Activated CD4-positive, CD25-positive, alpha-beta regulatory T cell treated with anti-CD3 and anti-CD28 coated beads, Interleukin-2, amount 50 U/mL, for 72 hours (primary cell): Measurements from ENCODE around the gene AP1G1.
"Not testable (repeated sequence)": the region's sequence is repeated elsewhere in the genome, so short reads cannot be mapped to it uniquely, and the experiment has no call there.

Source experiments
- DNase-seq: peaks from one replicate; pipeline ENCODE4 v3.0.0; 2021

The AP1G1 gene

DNA sequence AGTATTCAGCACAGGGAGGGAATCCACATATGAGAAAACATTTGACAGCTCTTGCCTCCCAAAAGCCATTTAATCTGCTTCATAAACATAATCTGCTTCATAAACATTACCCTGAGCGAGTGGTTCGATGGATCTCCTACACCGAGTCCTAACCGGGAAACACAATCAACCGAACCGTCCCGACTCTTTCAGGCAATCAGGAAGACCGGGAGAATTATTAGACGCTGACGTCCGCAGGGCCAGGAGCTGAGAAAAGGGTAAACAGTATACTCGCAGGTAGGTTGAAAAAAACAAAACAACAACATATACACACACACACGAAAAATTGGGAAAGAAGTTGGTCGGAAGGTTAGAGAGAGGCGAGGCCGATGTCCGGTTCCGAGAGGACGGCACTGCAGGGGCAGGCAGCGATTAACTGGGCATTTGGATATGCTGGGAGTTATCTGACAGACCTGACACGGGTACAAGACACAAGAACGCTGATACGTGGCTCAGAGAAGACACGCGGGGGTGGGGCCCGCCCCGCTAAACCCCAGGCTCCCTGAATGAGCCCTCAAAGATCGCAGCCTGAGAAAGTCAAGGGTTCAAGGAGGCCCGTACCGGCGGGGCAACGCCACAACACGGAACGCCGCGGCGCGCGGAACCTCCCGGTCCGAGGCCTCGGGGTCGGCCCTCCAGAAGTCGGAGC is 585 bp downstream of the AP1G1 start:
- DNase-seq = peak; percentile 68

DNA sequence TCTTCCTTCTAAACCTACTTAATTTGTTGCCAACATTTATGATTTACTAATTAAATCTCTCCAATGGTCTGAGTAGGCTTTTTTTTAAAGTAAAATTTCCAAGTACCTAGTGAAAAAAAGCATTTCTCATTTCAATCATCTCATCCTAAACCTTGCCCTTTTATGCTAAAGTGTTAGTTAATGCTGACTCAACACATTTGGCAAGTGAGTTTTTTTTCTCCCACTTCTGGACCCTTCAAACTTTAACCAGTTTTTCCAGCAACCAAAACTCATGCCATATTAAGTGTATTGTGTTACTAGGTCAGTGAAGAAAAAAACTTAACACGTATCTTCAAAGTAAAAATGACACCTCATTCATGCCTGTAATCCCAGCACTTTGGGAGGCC is 5.3 kb downstream of the AP1G1 start:
- DNase-seq = no peak

DNA sequence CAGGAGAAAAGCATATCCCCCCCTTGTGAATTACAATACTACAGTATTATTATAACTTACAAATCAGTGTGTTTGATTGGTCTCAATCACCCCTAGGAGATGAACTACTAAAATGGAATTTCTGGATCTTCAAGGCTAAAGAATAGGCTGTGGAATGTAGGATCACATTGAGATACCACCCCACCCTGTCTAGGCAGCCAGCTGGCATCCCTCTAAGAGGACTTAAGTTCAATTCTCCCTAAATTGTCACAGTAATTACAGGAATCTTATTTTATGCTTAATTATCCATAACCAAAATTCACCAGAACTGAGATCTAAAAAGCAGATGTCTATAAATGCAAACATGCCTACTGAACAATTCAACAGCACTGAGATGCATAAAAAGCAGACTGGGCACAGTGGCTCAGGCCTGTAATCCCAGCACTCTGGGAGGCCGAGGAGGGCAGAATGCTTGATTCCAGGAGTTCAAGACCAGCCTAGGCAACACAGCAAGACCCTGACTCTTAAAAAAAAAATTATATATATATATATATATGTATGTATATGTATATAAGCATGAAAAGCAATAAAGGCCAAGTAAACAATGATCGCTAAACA is 12.0 kb downstream of the AP1G1 start:
- no peak for DNase-seq

DNA sequence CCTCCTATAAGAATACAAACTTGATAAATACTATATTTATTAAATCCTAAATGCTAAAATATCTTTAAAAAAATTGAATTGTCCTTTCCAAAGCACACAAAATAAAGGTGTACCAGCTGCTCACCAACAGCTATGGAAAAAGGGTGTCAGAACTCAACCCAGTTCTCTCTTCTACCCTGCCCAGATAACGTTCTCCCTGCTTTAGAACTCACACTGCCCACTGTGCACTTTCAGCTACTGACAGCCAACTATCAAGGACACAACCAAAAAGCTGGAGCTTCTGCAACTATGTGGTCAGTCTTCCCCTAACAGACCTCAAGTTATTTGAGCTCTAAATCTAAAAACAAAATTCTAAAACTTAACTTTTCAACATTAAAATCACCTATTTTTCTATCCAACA is 13.7 kb downstream of the AP1G1 start:
- DNase-seq = no peak

DNA sequence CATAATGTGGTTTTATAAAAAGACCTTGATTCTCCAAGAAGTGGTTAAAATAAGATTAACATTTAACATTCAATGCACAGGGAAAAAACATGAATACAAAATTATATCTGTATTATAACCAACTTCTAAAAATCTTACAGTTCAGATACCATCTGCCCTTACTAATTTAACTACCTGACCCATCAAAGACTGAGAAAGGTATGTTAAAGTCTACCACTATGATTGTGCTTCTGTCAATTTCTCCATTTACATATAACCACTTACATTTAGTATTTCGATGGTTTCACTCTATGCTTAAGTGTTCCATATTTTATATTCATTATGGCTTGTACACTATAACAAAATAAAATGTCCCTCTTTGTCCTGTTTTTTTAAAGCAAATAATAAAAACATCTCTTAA is 14.6 kb downstream of the AP1G1 start:
- no peak for DNase-seq

DNA sequence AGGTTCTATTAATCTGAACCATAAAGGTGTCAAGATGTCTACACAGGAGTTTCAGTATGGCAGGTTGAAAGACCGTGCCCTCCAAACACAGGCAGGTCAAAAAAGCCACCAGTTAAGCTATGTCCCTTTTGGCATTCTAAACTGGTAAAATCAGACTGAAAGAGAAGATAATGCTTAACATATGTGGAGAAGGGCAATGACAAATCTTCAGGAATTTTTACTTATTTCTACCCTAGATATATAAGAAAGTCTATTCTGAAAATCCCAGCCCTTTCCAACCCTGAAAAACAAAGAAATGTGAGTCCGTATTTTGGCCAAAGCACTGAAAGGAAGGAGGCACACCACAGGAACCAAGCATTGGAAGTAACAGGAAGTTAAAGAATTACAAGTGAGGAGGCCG is 16.5 kb downstream of the AP1G1 start:
- DNase-seq = no peak

DNA sequence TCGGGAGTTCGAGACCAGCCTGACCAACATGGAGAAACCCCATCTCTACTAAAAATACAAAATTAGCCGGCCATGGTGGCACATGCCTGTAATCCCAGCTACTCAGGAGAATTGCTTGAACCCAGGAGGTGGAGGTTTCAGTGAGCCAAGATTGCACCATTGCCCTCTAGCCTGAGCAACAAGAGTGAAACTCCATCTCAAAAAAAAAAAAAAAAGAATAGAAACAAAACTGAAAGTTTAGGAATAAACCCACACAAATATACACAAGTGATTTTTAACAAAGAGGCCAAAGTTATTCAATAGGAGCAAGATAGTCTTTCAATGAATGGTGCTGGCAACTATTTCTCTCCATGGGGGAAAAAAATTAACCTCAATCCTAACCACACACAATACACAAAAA is 18.3 kb downstream of the AP1G1 start:
- DNase-seq = not testable (repeated sequence)

DNA sequence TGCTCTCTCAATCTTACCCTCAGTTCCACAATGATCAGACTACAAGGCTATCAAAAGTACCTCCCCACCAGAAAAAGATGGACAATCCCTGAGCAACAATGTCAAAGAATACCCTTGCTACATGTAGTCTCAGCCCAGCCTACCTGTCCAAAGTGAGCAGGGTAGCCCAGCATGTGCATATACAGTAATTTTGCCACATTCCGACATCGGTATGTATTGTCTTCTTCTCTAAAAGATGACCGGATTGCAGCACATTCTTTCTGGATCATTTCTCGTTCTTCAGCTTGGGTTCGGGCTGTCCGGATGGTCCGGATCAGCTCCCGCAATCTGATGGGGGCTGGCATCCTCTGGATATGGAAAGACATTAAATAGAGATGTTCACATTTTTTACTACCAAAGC is 19.5 kb downstream of the AP1G1 start:
- DNase-seq = no peak

DNA sequence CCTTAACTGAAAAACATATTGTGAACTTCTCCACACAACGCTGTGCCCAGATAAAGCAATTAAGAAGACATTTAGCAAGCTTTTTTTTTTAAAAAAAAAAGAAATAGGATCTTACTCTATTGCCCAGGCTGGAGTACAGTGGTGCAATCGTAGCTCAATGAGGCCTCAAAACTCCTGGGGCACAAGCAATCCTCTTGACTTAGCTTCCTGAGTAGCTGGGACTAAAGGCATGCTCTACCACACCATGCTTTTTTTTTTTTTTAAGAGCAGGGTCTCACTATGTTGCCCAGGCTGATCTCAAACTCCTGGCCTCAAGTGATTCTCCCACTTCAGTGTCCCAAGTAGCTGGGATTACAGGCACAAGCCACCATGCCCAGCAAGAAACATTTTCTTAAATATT is 20.1 kb downstream of the AP1G1 start:
- no peak for DNase-seq

DNA sequence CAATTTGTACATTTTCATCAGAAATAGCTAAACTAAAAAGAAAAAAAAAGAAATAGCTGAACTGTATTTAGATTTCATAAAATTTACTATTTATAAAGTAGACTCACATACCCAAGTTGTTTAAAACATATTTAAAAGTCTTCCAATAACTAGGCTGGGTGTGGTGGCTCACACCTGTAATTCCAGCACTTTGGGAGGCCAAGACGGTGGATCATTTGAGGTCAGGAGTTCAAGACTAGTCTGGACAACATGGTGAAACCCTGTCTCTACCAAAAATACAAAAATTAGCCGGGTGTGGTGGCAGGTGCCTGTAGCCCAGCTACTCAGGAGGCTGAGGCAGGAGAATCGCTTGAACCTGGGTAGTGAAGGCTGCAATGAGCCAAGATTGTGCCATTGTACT is 23.5 kb downstream of the AP1G1 start:
- DNase-seq = not testable (repeated sequence)

DNA sequence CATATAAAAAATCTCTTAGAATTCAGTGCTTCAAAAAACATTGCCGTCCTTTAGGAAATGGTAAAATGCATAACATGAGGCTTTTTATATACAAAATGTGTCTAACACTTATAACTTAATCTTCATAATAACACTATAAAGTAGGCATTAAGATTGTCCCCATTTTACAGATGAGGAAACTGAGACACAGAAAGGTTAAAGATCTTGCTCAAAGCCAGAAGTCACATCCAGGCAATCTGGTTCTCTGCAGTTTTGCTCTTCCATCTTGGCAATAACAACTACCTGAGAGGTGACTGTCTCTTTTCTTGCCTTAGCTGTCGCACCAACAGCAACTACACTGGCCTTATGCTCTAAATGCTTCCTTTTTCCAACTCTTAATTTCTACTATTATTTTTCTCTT is 24.5 kb downstream of the AP1G1 start:
- no peak for DNase-seq

DNA sequence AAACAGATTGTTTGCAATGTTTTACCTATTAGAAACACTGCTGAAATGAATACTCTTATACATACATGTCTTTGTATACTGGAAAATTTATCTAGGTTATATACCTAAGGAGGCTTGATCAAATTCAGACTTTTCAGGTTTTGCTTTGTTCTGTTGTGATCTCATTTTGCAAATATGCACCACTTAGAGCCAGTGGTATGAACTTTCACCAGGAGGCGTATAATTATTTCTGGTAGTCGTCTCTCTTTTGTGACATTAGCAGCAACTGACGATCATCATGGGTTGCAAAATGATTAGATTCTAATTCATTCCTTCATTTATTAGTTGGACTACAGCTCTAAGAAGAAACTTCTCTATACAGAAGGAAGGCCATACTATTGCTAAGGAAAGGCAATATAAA is 26.9 kb downstream of the AP1G1 start:
- no peak for DNase-seq

DNA sequence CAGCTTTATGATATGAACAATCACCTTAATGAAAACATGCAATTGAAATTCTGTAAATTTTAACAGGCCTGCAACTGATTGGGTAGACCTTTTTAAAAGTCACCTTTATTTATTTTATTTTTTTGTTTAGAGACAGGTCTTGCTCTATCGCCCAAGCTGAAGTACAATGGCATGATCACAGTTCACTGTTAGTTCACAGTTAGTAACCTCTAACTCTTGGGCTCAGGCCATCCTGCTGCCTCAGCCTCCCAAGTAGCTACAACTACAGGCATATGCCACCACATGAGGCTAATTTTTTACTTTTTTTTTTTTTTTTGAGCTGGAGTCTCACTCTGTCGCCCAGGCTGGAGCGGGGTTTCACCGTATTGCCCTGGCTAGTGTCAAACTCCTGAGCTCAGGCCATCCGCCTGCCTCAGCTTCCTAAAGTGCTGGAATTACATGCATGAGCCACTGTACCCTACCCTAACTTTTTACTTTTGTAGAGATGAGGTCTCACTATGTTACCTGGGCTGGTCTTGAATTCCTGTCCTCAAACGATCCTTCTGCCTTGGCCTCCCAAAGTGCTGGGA is 28.0 kb downstream of the AP1G1 start:
- DNase-seq = no peak

DNA sequence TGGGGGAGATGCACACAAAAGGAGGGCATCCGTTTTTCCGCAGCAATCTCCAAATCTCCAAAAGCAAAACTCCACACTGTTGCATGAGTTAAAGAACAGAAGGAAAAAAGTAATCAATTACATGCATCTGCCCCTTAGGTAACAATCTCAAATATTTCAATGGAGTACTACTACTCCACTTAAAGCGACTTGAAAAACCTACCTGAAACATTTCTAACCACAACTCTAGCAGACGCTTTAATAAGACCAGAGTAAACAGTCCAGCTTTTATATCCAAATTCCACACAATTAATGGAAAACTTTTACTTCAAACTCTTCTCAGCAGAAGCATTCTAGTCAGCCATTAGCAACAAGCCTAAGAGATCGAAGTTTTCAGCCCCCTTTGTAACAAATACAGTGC is 29.9 kb downstream of the AP1G1 start:
- DNase-seq = no peak

DNA sequence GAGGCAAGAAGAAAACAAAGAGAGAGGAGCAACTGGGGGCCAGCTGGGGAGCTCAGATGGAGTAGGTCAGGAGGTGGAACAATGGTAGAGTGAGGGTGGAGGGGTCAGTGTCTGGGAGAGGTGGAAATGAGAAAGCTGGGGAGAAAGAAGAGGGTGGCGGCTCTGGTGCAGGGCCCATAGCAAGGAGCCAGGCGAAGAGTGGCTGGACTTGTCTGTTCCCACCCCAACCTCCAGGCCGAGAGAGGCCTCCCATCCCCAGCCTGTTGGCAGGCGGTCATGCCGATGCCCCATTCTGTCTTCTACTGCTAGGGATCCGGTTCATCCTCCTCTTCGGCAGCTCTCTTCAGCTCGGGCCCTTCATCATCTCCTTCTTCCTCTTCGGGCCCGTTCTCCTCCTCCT is 31.3 kb downstream of the AP1G1 start:
- DNase-seq = no peak

DNA sequence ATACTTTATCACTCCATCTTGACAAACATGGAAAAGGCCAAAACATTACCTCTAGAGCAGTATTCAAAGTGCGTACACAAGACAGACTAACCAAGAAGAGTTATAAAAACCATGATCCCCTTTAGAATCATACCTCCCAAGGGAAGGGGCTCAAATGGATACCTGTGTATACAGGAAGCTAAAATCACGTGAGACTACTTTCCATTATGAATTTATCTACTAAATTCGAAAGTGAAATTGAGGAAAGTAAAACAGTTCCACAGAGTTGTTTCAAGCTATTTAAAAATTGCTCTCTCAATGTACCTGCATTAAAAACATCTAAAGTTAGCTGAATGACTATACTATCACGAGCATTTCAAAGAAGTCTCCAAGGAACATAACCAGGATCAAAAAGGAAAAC is 32.7 kb downstream of the AP1G1 start:
- no peak for DNase-seq

DNA sequence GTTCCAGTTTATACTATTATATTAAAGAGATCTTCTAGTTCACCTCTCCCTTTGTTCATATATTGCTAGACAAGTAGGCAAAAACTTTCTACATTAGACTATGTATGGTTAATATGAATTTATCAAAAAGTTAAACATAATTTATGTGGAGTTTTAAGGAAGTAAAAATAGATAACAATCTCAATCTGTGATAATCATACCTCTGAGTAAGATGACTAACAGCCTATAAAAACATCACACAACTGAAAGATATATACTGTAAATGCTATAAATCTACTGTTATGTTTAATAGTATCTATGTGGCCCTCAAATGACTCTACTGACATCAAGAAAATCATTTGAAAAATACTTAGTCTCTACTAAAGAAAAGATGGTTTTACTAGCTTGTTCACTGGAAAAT is 37.1 kb downstream of the AP1G1 start:
- DNase-seq = no peak

DNA sequence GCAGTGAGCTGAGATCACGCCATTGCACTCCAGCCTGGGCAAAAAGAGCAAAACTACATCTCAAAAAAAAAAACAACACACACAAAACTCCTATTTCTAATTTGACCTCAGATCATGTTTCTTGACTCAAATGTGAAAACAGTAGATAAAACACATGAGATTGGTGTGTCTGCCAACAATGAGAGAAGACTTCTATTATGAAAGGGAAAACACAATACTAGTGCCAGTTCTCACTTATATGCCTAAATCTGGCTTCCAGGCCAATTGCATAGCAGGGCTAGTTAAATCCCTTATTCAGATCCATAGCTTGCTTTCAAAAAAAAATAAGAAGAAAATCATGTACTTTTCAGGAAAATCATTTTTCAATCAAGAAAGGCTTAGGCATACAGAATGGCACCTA is 39.4 kb downstream of the AP1G1 start:
- no peak for DNase-seq

DNA sequence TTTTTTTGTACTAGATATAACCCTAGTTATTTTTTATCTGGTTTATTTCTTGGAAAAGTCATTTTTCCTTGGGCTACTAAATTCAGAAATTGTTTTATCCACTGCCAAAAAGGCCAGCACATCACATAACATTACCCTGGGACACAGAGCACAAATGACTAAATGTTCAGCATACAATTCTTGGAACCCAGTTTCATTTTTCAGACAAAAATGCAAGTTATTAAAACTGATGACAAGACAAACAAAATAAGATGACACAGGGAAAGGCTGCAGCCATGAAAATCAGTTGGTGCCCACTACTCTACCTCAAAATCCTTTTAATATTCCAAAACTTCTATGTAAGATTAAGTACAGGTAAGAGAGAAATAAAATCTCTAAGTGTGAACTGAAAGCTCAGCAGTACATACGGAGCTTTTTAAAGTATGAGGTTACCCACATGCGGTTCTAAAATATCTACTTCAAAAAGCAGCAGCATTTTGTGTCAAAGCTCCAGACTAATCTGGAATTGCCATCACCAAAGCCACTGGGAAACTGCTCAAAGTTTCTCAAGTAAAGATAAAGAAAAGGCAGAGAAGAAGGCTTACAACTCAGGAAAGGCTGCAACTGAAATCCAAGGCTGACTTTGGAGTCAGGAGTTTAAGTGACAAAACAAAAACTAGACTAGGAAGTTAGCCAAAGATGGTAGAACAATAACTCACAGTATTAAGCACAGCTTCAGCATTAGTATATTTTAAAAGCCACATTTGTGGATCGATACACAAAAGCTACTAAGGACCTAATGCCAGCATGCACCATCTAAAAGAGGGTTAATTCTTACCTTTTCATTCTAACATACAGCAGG is 41.4 kb downstream of the AP1G1 start:
- DNase-seq = no peak

DNA sequence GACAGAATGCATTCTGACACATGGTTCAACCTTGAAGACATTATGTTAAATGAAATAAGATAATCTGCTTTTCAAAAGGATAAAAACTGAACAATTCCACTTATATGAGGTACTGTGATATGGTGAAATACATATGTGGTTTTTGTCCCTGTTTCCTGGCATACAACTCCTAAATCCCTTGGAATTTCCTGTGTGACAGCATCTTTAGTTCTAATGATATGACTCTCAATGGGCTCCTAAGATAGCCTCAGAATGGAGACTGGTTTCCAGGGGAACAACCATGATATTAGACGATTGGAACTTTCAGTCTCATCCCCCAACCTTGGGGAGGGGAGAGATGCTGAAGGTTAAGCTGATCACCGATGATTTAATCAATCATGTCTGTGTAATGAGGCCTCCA is 46.4 kb downstream of the AP1G1 start:
- no peak for DNase-seq

DNA sequence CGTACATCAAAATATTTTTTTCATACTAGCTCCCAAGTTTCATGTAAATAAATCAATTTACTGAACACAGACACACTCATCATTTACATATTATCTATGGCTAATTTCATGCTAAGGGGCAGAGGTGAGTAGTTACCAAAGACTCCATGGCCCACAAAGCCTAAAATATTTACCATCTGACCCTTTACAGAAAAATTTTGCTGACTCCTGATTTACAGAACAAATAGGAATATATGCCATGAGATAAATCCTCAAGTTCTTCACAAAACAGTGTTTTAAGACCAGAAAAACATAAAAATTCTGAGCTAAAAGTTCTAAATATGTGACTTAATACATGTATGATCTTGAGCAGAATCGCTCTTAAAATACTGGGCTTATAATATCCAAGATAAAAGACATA is 47.5 kb downstream of the AP1G1 start:
- DNase-seq = no peak

DNA sequence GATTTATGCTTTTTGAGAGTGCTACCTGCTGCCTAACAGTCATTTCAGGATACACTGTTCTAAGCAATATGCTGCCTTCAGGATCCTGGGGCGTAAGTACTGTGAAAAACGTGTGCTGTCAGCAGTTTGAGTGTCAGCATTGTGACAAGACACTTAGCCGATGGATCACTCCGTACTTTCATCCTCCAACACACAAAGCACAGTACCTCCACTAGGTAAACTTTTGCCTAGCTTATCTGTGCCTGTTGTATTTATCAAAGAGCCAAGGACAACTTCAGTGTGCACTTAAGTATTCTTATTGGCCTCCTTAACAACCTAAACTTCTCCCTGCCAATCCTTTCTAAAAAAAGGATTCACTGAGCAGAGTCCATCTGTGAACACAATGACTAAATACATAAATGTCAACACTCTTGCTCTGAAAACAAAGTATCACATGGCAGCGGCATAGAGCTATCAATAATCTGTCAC is 50.3 kb downstream of the AP1G1 start:
- no peak for DNase-seq

DNA sequence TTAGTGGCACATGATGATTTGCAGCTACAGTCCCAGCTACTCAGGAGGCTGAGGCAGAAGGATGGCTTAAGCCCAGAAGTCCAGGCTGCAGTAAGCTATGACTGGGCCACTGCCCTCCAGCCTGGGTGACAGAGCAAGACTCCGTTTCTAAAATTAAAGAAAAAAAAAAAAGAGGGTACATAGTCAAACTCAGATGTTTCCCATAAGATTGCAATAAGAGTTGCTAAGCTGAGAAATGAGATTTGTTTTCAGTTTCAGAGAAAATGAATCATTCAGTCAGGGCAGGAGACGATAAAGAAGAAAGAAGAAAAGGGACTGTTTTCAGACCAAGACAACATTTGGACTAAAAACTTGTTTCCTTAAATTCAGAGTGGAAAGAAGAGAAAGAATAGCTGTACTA is 54.0 kb downstream of the AP1G1 start:
- DNase-seq = no peak

DNA sequence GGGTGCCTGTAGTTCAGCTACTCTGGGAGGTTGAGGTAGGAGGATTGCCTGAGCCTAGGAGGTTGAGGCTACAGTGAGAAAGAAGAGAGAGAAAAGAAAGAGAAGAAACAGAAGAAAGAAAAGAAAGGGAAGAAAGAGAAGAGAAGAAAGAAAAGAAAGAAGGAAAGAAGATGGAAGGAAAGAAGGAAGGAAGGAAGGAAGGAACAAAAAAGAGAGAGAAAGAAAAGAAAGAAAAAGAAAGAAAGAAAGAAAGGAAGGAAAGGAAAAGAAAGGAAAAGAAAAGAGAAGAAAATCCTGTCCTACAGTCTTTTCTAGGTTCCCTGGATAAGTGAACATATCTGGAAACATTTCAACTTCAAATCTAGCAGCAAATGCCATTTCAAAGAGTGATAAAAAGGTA is 54.5 kb downstream of the AP1G1 start:
- no peak for DNase-seq
